Hepatocyte (in vitro differentiated cells): ENCODE results near the gene SNCA. TPM values are rescaled to one million over a fixed set of nuclear protein-coding genes. Genes with fewer than 3 reads are reported as not detected.

Experiments used
- DNase-seq: peaks from one replicate; pipeline ENCODE4 v3.0.0-alpha.2; 2016; ENCODE audit warnings: low spot score
- H2AFZ ChIP-seq: fragments of 200-600 bp; sonication (generic); 2 replicates; pipeline ENCODE4 v1.6.0; 2016; ENCODE audit warnings: antibody characterized with exemption, mild to moderate bottlenecking
- H3K27ac ChIP-seq: fragments of 200-600 bp; sonication (generic); 2 replicates; pipeline ENCODE4 v1.5.1; 2016; ENCODE audit warnings: mild to moderate bottlenecking
- H3K27me3 ChIP-seq: fragments of 200-600 bp; sonication (generic); 2 replicates; pipeline ENCODE4 v1.6.1; 2016
- H3K36me3 ChIP-seq: fragments of 200-600 bp; sonication (generic); replicated peaks from 2 replicates; pipeline ENCODE4 v1.5.1; 2016; ENCODE audit warnings: low read depth; ENCODE audit not compliant: insufficient read depth
- H3K4me1 ChIP-seq: fragments of 200-600 bp; sonication (generic); 2 replicates; pipeline ENCODE4 v1.5.1; 2016; ENCODE audit warnings: mild to moderate bottlenecking, moderate library complexity; ENCODE audit not compliant: insufficient read depth
- H3K4me2 ChIP-seq: fragments of 200-600 bp; sonication (generic); 2 replicates; pipeline ENCODE4 v1.6.0; 2016
- H3K4me3 ChIP-seq: fragments of 200-600 bp; sonication (generic); 2 replicates; pipeline ENCODE4 v1.5.1; 2016; ENCODE audit warnings: mild to moderate bottlenecking
- H3K79me2 ChIP-seq: fragments of 200-600 bp; sonication (generic); 2 replicates; pipeline ENCODE4 v1.6.0; 2017; ENCODE audit warnings: mild to moderate bottlenecking
- H3K9me2 ChIP-seq: fragments of 200-600 bp; sonication (generic); replicated peaks from 2 replicates; pipeline ENCODE4 v1.6.0; 2017; ENCODE audit warnings: mild to moderate bottlenecking; ENCODE audit not compliant: insufficient read depth
- H3K9me3 ChIP-seq: fragments of 200-600 bp; sonication (generic); 2 replicates; pipeline ENCODE4 v1.5.1; 2016; ENCODE audit warnings: low read depth, mild to moderate bottlenecking
- H4K20me1 ChIP-seq: fragments of 200-600 bp; sonication (generic); 2 replicates; pipeline ENCODE4 v1.6.0; 2016; ENCODE audit warnings: mild to moderate bottlenecking; ENCODE audit not compliant: insufficient read depth, poor library complexity, severe bottlenecking
- CTCF ChIP-seq: fragments of 200-600 bp; sonication (generic); IDR thresholded peaks from 2 replicates; pipeline ENCODE4 v1.5.1; 2016; ENCODE audit warnings: antibody characterized with exemption, mild to moderate bottlenecking; ENCODE audit not compliant: poor library complexity
- EZH2 ChIP-seq: fragments of 200-600 bp; sonication (generic); IDR thresholded peaks from 2 replicates; pipeline ENCODE4 v1.6.1; 2016; ENCODE audit warnings: antibody characterized with exemption, mild to moderate bottlenecking, borderline replicate concordance
- EZH2phosphoT487 ChIP-seq: fragments of 200-600 bp; sonication (generic); IDR thresholded peaks from one replicate; pipeline ENCODE4 v1.6.1; 2018; ENCODE audit warnings: antibody characterized with exemption, mild to moderate bottlenecking, low read depth, moderate library complexity; ENCODE audit not compliant: unreplicated experiment, severe bottlenecking
- WGBS: methylation state at CpG from one replicate; pipeline ENCODE4 v1.1.6; 2016; ENCODE audit warnings: low lambda C conversion rate; ENCODE audit errors: missing lambda C conversion rate; 5-methylcytosine and 5-hydroxymethylcytosine counted together
- polyA plus RNA-seq: library from polyadenylated mRNA; unstranded; fragments of >200 nt; fragmentation: Nextera tagmentation; extraction: Ambion mirVana; gene quantifications from 2 replicates; pipeline ENCODE4 v1.2.1, GENCODE V29; 2016
- total RNA-seq: library from RNA; depleted of rRNA; stranded (reverse); fragments of >200 nt; gene quantifications from 2 replicates; pipeline ENCODE4 v1.2.3, GENCODE V29; 2014

SNCA gene
- total and polyA plus RNA-seq, 2 experiments from 2014 or later = 8.9 to 14.0 TPM

GRCh38 chr4:89733946-89734345 is 103.0 kb downstream of the SNCA start:
- no peaks in the 10 kb centered on the region for H3K79me2 ChIP-seq
- DNase-seq = no peak
- no peak overlapping the region for H3K27ac ChIP-seq
- no peaks in the 10 kb centered on the region for H3K4me1 ChIP-seq
- H3K27me3 ChIP-seq = no peaks in the 10 kb centered on the region
- H3K9me2 ChIP-seq = no peaks in the 10 kb centered on the region
- no peak for TF ChIP-seq EZH2phosphoT487
- 92% methylated on average over 3 of the region's 3 CpGs for WGBS
- H3K9me3 ChIP-seq = no peaks in the 10 kb centered on the region
- no peak overlapping the region for H3K4me3 ChIP-seq
- H2AFZ ChIP-seq = no peak overlapping the region
- H3K36me3 ChIP-seq = no peaks in the 10 kb centered on the region
- no peaks in the 10 kb centered on the region for H4K20me1 ChIP-seq
- H3K4me2 ChIP-seq = no peak overlapping the region

GRCh38 chr4:89727238-89727637 is 109.7 kb downstream of the SNCA start:
- Histone ChIP-seq H3K27me3 (no peaks in the 10 kb centered on the region), H3K9me2 (no peaks in the 10 kb centered on the region), H3K4me1 (no peaks in the 10 kb centered on the region), H3K4me3 (no peak overlapping the region), H3K27ac (no peak overlapping the region), H3K4me2 (no peak overlapping the region), H3K79me2 (no peaks in the 10 kb centered on the region), H3K9me3 (no peaks in the 10 kb centered on the region), H4K20me1 (no peaks in the 10 kb centered on the region), H2AFZ (no peak overlapping the region), H3K36me3 (no peaks in the 10 kb centered on the region)
- no peak for DNase-seq
- TF ChIP-seq CTCF = no peak
- no peak for TF ChIP-seq EZH2phosphoT487
- no peak for TF ChIP-seq EZH2

GRCh38 chr4:89725268-89725667 is 111.7 kb downstream of the SNCA start:
- no peaks in the 10 kb centered on the region for H3K36me3 ChIP-seq
- H3K4me3 ChIP-seq = no peak overlapping the region
- no peak overlapping the region for H3K4me2 ChIP-seq
- H3K27ac ChIP-seq = no peak overlapping the region
- no peaks in the 10 kb centered on the region for H3K4me1 ChIP-seq
- DNase-seq = no peak
- H3K9me3 ChIP-seq = no peaks in the 10 kb centered on the region
- TF ChIP-seq EZH2 = no peak
- TF ChIP-seq EZH2phosphoT487 = no peak
- TF ChIP-seq CTCF = no peak
- H3K9me2 ChIP-seq = no peaks in the 10 kb centered on the region
- 70% methylated on average over 5 of the region's 5 CpGs for WGBS
- no peaks in the 10 kb centered on the region for H3K79me2 ChIP-seq
- no peak overlapping the region for H2AFZ ChIP-seq
- H4K20me1 ChIP-seq = no peaks in the 10 kb centered on the region
- no peaks in the 10 kb centered on the region for H3K27me3 ChIP-seq

GRCh38 chr4:89724716-89725115 is 112.2 kb downstream of the SNCA start:
- Histone ChIP-seq H3K27me3 (no peaks in the 10 kb centered on the region), H3K9me3 (no peaks in the 10 kb centered on the region), H3K36me3 (no peaks in the 10 kb centered on the region), H3K9me2 (no peaks in the 10 kb centered on the region), H2AFZ (no peak overlapping the region), H3K4me3 (no peak overlapping the region), H3K27ac (no peak overlapping the region), H3K4me2 (no peak overlapping the region), H3K4me1 (no peaks in the 10 kb centered on the region), H3K79me2 (no peaks in the 10 kb centered on the region), H4K20me1 (no peaks in the 10 kb centered on the region)
- TF ChIP-seq EZH2 = no peak
- TF ChIP-seq EZH2phosphoT487 = no peak
- TF ChIP-seq CTCF = no peak
- 87% methylated on average over 2 of the region's 2 CpGs for WGBS
- DNase-seq = no peak
